GM21526 (cell line): ENCODE data around the gene RABGGTA.
"Not testable (repeated sequence)": the region's sequence is repeated elsewhere in the genome, so short reads cannot be mapped to it uniquely, and the experiment has no call there.

ENCODE experiments used
- ATAC-seq: cut with Tn5 transposase; IDR thresholded peaks from one replicate; pipeline ENCODE4 v1.9.1; 2021; ENCODE audit warnings: moderate library complexity; ENCODE audit not compliant: unreplicated experiment, low FRiP score

Gene RABGGTA

DNA sequence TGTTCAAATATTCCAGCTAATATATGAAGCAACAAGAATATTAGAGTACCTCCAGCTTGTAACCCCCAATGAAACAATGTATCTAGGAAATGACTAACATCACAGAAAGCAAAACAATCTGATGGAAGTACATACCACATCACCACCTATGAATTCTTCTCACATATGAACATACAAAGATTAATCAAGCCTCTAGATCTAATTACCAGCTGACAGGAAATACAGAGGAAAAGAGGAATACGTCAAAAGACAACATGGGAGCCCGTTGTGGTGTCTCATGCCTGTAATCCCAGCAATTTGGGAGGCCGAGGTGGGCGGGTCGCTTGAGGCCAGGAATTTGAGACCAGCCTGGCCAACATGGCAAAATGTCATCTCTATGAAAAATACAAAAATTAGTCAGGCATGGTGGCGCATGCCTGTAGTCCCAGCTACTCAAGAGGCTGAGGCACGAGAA lies 46.8 kb downstream of the RABGGTA start:
- ATAC-seq: no peak

DNA sequence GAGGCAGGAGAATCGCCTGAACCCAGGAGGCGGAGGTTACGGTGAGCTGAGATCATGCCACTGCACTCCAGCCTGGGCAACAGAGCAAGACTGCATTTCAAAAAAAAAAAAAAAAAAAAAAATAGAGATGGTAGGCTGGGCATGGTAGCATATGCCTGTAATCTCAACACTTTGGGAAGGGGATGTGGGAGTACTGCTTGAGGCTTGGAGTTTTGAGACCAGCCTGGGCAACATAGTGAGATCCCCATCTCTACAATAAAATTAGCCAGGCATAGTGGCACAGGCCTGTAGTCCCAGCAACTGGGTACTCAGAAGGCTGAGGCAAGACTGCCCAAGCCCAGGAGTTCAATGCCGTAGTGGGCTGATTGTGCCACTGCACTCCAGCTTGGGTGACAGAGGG lies 48.4 kb downstream of the RABGGTA start:
- ATAC-seq: not testable (repeated sequence)

DNA sequence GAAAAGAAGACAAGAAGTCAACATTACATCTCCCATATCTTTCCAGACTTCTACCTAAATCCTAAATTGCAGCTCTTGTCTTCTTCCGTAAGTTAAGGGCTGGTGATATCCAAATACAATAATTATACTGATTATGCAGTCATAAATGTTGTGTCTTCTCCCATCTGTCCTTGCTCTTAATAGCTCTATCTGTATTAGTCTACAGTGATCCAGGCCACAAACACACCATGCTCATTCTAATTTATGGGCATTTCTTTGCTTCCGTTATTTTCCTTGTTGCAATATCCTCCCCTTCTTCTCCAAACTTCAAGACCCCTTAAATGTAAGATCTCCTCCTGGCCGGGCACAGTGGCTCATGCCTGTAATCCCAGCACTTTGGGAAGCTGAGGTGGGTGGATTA lies 51.9 kb downstream of the RABGGTA start:
- no peak for ATAC-seq

DNA sequence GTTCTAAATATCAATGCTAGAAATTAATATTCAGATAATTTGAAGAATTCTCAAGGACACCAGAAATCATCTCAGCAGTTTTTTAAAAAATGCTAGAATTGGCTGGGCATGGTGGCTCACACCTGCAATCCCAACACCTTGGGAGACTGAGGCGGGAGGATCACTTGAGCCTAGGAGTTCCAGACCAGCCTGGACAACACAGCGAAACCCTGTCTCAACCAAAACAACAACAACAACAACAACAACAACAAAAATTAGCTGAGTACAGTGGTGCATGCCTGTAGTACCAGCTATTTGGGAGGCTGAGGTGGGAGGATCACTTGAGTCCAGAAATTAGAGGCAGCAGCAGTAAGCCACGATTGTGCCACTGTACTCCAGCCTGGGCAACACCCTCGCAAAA lies 52.3 kb downstream of the RABGGTA start:
- no peak for ATAC-seq

DNA sequence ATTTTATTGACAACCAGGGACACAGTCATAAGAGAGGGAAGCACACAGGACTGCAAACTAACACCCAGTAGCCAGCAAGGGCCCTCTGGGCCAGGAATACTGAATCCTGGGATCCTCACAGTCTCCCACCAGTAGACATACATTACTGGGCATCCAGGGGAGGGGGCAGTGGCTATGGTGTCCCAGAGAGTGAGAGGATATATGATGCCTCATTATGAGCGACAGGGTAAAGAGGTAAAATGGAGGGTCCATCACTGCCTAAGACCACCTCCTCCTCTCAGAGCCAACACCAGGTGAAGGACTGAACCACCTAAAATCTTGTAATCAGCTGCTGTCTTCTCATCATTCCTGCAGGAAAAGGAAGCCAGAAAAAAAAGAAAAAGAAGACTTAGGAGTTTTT lies 54.5 kb downstream of the RABGGTA start:
- not testable (repeated sequence) for ATAC-seq

DNA sequence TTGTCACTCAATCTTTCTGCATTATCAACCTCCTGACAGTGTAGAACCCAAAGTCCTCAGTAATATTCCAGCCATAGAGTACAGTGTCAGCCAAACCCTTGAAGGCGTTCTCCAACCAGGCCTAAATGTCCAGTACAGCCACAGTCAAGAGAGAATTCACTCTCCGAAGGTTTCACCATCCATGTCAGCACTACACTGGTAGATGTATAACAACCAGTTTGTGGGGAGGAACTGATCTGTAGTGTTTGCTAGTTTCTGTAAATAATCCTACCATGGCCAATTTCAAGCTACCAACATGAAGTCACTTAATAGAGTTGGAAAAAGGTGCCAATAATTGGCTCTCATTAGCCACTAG lies 55.1 kb downstream of the RABGGTA start:
- ATAC-seq: no peak
